H9 (cell line): ENCODE results near the gene GNPDA1. TPM values are rescaled to one million over a fixed set of nuclear protein-coding genes. Genes with fewer than 3 reads are reported as not detected.

Source experiments
- DNase-seq: peaks from one replicate; pipeline ENCODE4 v3.0.0-alpha.2; 2017
- H2AFZ ChIP-seq: one replicate; pipeline ENCODE4 v1.6.1; 2013; ENCODE audit warnings: mild to moderate bottlenecking, low read length, control low read depth, moderate library complexity
- H2AK5ac ChIP-seq: 2 replicates; pipeline ENCODE4 v1.6.1; 2013; ENCODE audit warnings: low read length, control low read depth, mixed read lengths; ENCODE audit not compliant: insufficient read length
- H2BK120ac ChIP-seq: one replicate; pipeline ENCODE4 v1.6.1; 2013; ENCODE audit warnings: low read depth, mild to moderate bottlenecking, low read length, control low read depth, inconsistent platforms; ENCODE audit not compliant: poor library complexity, severe bottlenecking
- H2BK12ac ChIP-seq: 2 replicates; pipeline ENCODE4 v1.6.1; 2013; ENCODE audit warnings: low read length, control low read depth, mixed read lengths, low read depth; ENCODE audit not compliant: insufficient read length
- H2BK15ac ChIP-seq: 2 replicates; pipeline ENCODE4 v1.6.1; 2013; ENCODE audit warnings: low read depth, low read length, control low read depth
- H2BK20ac ChIP-seq: one replicate; pipeline ENCODE4 v1.6.1; 2013; ENCODE audit warnings: low read depth, mild to moderate bottlenecking, low read length, control low read depth, inconsistent platforms; ENCODE audit not compliant: poor library complexity, severe bottlenecking
- H2BK5ac ChIP-seq: 2 replicates; pipeline ENCODE4 v1.6.1; 2013; ENCODE audit warnings: low read length, control low read depth, mixed read lengths; ENCODE audit not compliant: insufficient read length
- H3K14ac ChIP-seq: 2 replicates; pipeline ENCODE4 v1.6.1; 2013; ENCODE audit warnings: low read length, control low read depth; ENCODE audit not compliant: insufficient read depth
- H3K18ac ChIP-seq: 2 replicates; pipeline ENCODE4 v1.6.1; 2013; ENCODE audit warnings: low read depth, mild to moderate bottlenecking, mixed read lengths, low read length, control low read depth; ENCODE audit not compliant: insufficient read length
- H3K23ac ChIP-seq: 2 replicates; pipeline ENCODE4 v1.6.1; 2013; ENCODE audit warnings: low read length, control low read depth, mixed read lengths, low read depth; ENCODE audit not compliant: insufficient read length
- H3K23me2 ChIP-seq: 2 replicates; pipeline ENCODE4 v1.6.1; 2013; ENCODE audit warnings: low read depth, mild to moderate bottlenecking, mixed read lengths, low read length, control low read depth; ENCODE audit not compliant: insufficient read length, poor library complexity, severe bottlenecking
- H3K27ac ChIP-seq: 2 replicates; pipeline ENCODE4 v1.5.1; 2013; ENCODE audit warnings: low read length, control low read depth, mixed read lengths, low read depth; ENCODE audit not compliant: insufficient read length
- H3K27me3 ChIP-seq: 2 replicates; pipeline ENCODE4 v1.6.1; 2013; ENCODE audit warnings: low read length, control low read depth, inconsistent platforms; ENCODE audit not compliant: insufficient read depth
- H3K4ac ChIP-seq: 2 replicates; pipeline ENCODE4 v1.6.1; 2013; ENCODE audit warnings: low read depth, mild to moderate bottlenecking, control low read depth, inconsistent platforms, low read length, moderate library complexity
- H3K4me1 ChIP-seq: 2 replicates; pipeline ENCODE4 v1.6.1; 2013; ENCODE audit warnings: low read length, control low read depth, inconsistent platforms; ENCODE audit not compliant: insufficient read depth
- H3K4me2 ChIP-seq: 2 replicates; pipeline ENCODE4 v1.6.1; 2013; ENCODE audit warnings: low read length, control low read depth, mixed read lengths; ENCODE audit not compliant: insufficient read length, insufficient read depth
- H3K56ac ChIP-seq: 2 replicates; pipeline ENCODE4 v1.6.1; 2013; ENCODE audit warnings: low read depth, mild to moderate bottlenecking, mixed read lengths, low read length, control low read depth; ENCODE audit not compliant: insufficient read length
- H3K79me1 ChIP-seq: 2 replicates; pipeline ENCODE4 v1.6.1; 2013; ENCODE audit warnings: low read depth, mild to moderate bottlenecking, moderate library complexity, low read length, control low read depth, inconsistent platforms; ENCODE audit not compliant: insufficient read depth, poor library complexity, severe bottlenecking
- H3K79me2 ChIP-seq: 2 replicates; pipeline ENCODE4 v1.6.1; 2013; ENCODE audit warnings: low read length, control low read depth, inconsistent platforms; ENCODE audit not compliant: insufficient read depth
- H3K9ac ChIP-seq: 2 replicates; pipeline ENCODE4 v1.6.1; 2013; ENCODE audit warnings: low read length, control low read depth, mixed read lengths; ENCODE audit not compliant: insufficient read length; ENCODE audit errors: extremely low read depth
- H3K9me3 ChIP-seq: one replicate; pipeline ENCODE4 v1.6.1; 2013; ENCODE audit warnings: low read depth, low read length, inconsistent platforms; ENCODE audit not compliant: control insufficient read depth
- H3T11ph ChIP-seq: one replicate; pipeline ENCODE4 v1.6.1; 2013; ENCODE audit warnings: mild to moderate bottlenecking, low read length, control low read depth, inconsistent platforms
- H4K20me1 ChIP-seq: one replicate; pipeline ENCODE4 v1.6.1; 2013; ENCODE audit not compliant: control insufficient read depth, insufficient read length, insufficient read depth
- H4K5ac ChIP-seq: 2 replicates; pipeline ENCODE4 v1.6.1; 2013; ENCODE audit warnings: low read depth, mild to moderate bottlenecking, mixed read lengths, low read length, control low read depth; ENCODE audit not compliant: insufficient read length
- H4K8ac ChIP-seq: replicated peaks from 2 replicates; pipeline ENCODE4 v1.6.1; 2013; ENCODE audit warnings: low read length, control low read depth, mixed read lengths, low read depth; ENCODE audit not compliant: insufficient read length
- H4K91ac ChIP-seq: 2 replicates; pipeline ENCODE4 v1.6.1; 2013; ENCODE audit warnings: low read depth, mild to moderate bottlenecking, moderate library complexity, mixed read lengths, low read length, control low read depth; ENCODE audit not compliant: insufficient read length
- H3K27ac Mint-ChIP-seq, 3 experiments: 2 replicates in 2 of 3; 3 replicates in 1 of 3; pipeline ENCODE4 v1.8.0; 2020 to 2021; ENCODE audit warnings: mixed read lengths in 3 of 3, mild to moderate bottlenecking in 1 of 3, moderate library complexity in 1 of 3
- H3K27me3 Mint-ChIP-seq: 2 replicates; pipeline ENCODE4 v1.8.0; 2021; ENCODE audit warnings: low read depth, mild to moderate bottlenecking, moderate library complexity, mixed read lengths
- H3K36me3 Mint-ChIP-seq, 3 experiments: 2 replicates in 2 of 3; 3 replicates in 1 of 3; pipeline ENCODE4 v1.8.0; 2020 to 2021; ENCODE audit warnings: low read depth in 3 of 3, mixed read lengths in 3 of 3; ENCODE audit not compliant: insufficient read depth in 1 of 3
- H3K4me1 Mint-ChIP-seq, 2 experiments: 2 replicates each; pipeline ENCODE4 v1.8.0; 2020; ENCODE audit warnings: mixed read lengths in 2 of 2
- H3K4me3 Mint-ChIP-seq, 2 experiments: 2 replicates in 1 of 2; 3 replicates in 1 of 2; pipeline ENCODE4 v1.8.0; 2020 to 2021; ENCODE audit warnings: mild to moderate bottlenecking in 2 of 2, mixed read lengths in 2 of 2, moderate library complexity in 1 of 2
- H3K9me3 Mint-ChIP-seq, 2 experiments: 2 replicates in 1 of 2; 3 replicates in 1 of 2; pipeline ENCODE4 v1.8.0; 2020; ENCODE audit warnings: mild to moderate bottlenecking in 2 of 2, mixed read lengths in 2 of 2, moderate library complexity in 1 of 2
- CTCF ChIP-seq: fragments of 200-600 bp; sonication (generic); conservative IDR thresholded peaks from 3 replicates; pipeline ENCODE4 v1.8.0; 2021; ENCODE audit warnings: antibody characterized with exemption, mild to moderate bottlenecking
- total RNA-seq: library from RNA; stranded (reverse); gene quantifications from 2 replicates; pipeline ENCODE4 v1.2.1, GENCODE V29; 2021

Gene GNPDA1
- total RNA-seq, 1 experiment from 2014 or later = 66.8 TPM

GRCh38 chr5:142057697-142058056 lies 44.9 kb upstream of the GNPDA1 start:
- H3K23me2 ChIP-seq = no peaks in the 10 kb centered on the region
- Mint-ChIP-seq H3K27me3 (no peaks in the 10 kb centered on the region), H3K27ac (no peak overlapping the region; a peak in 1 of 7 replicates), H3K9me3 (no peaks in the 10 kb centered on the region), H3K4me3 (no peak overlapping the region), H3K4me1 (peaks cover 12 to 19% of the 10 kb centered on the region in 2 experiments), H3K36me3 (no peaks in the 10 kb centered on the region)
- H3K4ac ChIP-seq = no peak overlapping the region
- H4K5ac ChIP-seq = no peak overlapping the region
- TF ChIP-seq CTCF = no peak
- H2BK120ac ChIP-seq = no peak overlapping the region
- no peak overlapping the region for H4K8ac ChIP-seq
- no peak for DNase-seq
- no peaks in the 10 kb centered on the region for H3K9me3 ChIP-seq
- H3K14ac ChIP-seq = no peak overlapping the region
- H2BK5ac ChIP-seq = no peak overlapping the region
- no peak overlapping the region for H2BK20ac ChIP-seq
- H3K4me2 ChIP-seq = no peak overlapping the region
- H3T11ph ChIP-seq = no peak overlapping the region
- H4K91ac ChIP-seq = no peak overlapping the region
- H3K27ac ChIP-seq = no peak overlapping the region
- H3K9ac ChIP-seq = no peak overlapping the region
- no peaks in the 10 kb centered on the region for H3K27me3 ChIP-seq
- H2AFZ ChIP-seq = no peak overlapping the region
- H3K23ac ChIP-seq = no peak overlapping the region
- no peaks in the 10 kb centered on the region for H4K20me1 ChIP-seq
- no peak overlapping the region for H2AK5ac ChIP-seq
- H2BK12ac ChIP-seq = no peak overlapping the region
- no peaks in the 10 kb centered on the region for H3K79me1 ChIP-seq
- no peak overlapping the region for H3K18ac ChIP-seq
- H3K4me1 ChIP-seq = peaks cover 6% of the 10 kb centered on the region; the same call in 1 of the 2 replicates
- H3K79me2 ChIP-seq = no peaks in the 10 kb centered on the region
- H2BK15ac ChIP-seq = no peak overlapping the region
- H3K56ac ChIP-seq = no peak overlapping the region
